ENCODE measurements around the gene LRRC26. TPM values are rescaled to one million over a fixed set of nuclear protein-coding genes. Genes with fewer than 3 reads are reported as not detected.

LRRC26 gene
- total and polyA plus RNA-seq, 2 of the 13 experiments (the other 11 are each of a cell fraction or from before 2014, with no cell fraction given), result not detected

- Histone ChIP-seq H3K4me2 (ENCODE audit: low read depth, low read length) (peak overlapping the region; percentile 90), H4K20me1 (ENCODE audit: insufficient read depth, low read length) (no peaks in the 10 kb centered on the region), H3K27me3 (ENCODE audit: control insufficient read depth in 1 of 2, insufficient read depth in 2 of 2, low read length in 2 of 2) (no peaks in the 10 kb centered on the region), H3K79me2 (ENCODE audit: insufficient read depth, low read length) (peaks cover 26% of the 10 kb centered on the region), H3K9ac (ENCODE audit: insufficient read depth, low read depth, low read length) (peak overlapping the region; percentile 87), H3K27ac (ENCODE audit: extremely low read length, insufficient read depth, low read length) (peak overlapping the region; percentile 81), H3K36me3 (replicated peaks in 1 of 2; ENCODE audit: control insufficient read depth in 1 of 2, insufficient read depth in 2 of 2, low read length in 2 of 2) (peaks cover 21 to 34% of the 10 kb centered on the region in 2 experiments; a peak in 4 of 5 replicates), H2AFZ (ENCODE audit: low read length) (no peak overlapping the region), H3K4me3 (replicated peaks in 1 of 3; ENCODE audit: insufficient read depth in 1 of 3, low read depth in 2 of 3, low read length in 3 of 3) (peak overlapping the region; percentile 84 to 99 (median 97)), H3K9me3 (ENCODE audit: low read length) (no peaks in the 10 kb centered on the region), H3K4me1 (ENCODE audit: insufficient read depth, low read length) (peaks cover 28% of the 10 kb centered on the region)
- DNase-seq (ENCODE audit: low spot score) (no peak), FAIRE-seq (no peak), ATAC-seq (peak; percentile 2; the same call in 2 of the 3 replicates)
- BruUV-seq (replicated peaks), result TSS peak; percentile 77
- POLR2A ChIA-PET, result interaction anchor here (1.0 to 3.8 kb wide), 13 partner anchors 10 to 66 kb away, joined by 5 to 52 read pairs (median 12); partner anchors contain the start of genes NDOR1, NELFB, RNF208 and TMEM203
- CTCF ChIA-PET (ENCODE audit: low intra/inter-chr PET ratio, low total read pairs), result interaction anchor here (1.1 to 2.6 kb wide), 3 partner anchors 12 to 48 kb away, joined by 4 to 19 read pairs (median 16); partner anchors contain the start of gene RNF224
- under 1% methylated on average over 14 of the region's 31 CpGs for WGBS (ENCODE audit: low lambda C conversion rate)
- in situ Hi-C loops (cut with HindIII; ENCODE audit: extremely low pct_ligation_motif_present, low pct_unique_long_range_greater_than_20kb) (loop anchor here (5.0 kb wide), 1 partner anchor 39 kb away; the partner anchor contains the start of genes CYSRT1 and RNF224), intact Hi-C loops (cut with micrococcal nuclease; ENCODE audit: unreplicated experiment) (loop anchor here (1.0 to 2.0 kb wide), 3 partner anchors 17 to 39 kb away; partner anchors contain the start of genes NDOR1, RNF224 and TMEM203)
- TF ChIP-seq ZNF597 (CRISPR knock-in tag; IDR thresholded peaks at IDR 0.05), result no peak
- 0 out of 2 replicates have a peak, but pooled peaks have one; percentile 22 for TF ChIP-seq HMG20B (CRISPR knock-in tag; conservative IDR thresholded peaks at IDR 0.05)
- TF ChIP-seq ZNF598 (CRISPR knock-in tag; IDR thresholded peaks at IDR 0.05; ENCODE audit: borderline replicate concordance), result peak; percentile 70; the same call in 1 of the 2 replicates
- TF ChIP-seq ZNF468 (CRISPR knock-in tag; IDR thresholded peaks at IDR 0.05), result 0 out of 2 replicates have a peak, but pooled peaks have one; percentile 39
- peak; percentile 73; the same call in 1 of the 2 replicates for TF ChIP-seq ZNF501 (CRISPR knock-in tag; IDR thresholded peaks at IDR 0.05)
- TF ChIP-seq, protein P1, sequence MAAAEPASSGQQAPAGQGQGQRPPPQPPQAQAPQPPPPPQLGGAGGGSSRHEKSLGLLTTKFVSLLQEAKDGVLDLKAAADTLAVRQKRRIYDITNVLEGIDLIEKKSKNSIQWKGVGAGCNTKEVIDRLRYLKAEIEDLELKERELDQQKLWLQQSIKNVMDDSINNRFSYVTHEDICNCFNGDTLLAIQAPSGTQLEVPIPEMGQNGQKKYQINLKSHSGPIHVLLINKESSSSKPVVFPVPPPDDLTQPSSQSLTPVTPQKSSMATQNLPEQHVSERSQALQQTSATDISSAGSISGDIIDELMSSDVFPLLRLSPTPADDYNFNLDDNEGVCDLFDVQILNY (CRISPR knock-in tag; conservative IDR thresholded peaks at IDR 0.05), result no peak
- peak; percentile 84; the same call in 1 of the 2 replicates for TF ChIP-seq ZNF274 (CRISPR knock-in tag; IDR thresholded peaks at IDR 0.05)
- TF ChIP-seq ZNF446 (CRISPR knock-in tag; IDR thresholded peaks at IDR 0.05), result 0 out of 2 replicates have a peak, but pooled peaks have one; percentile 0
- TF ChIP-seq HDAC1 (CRISPR knock-in tag; IDR thresholded peaks at IDR 0.05), result no peak
- TF ChIP-seq REL (CRISPR knock-in tag; conservative IDR thresholded peaks at IDR 0.05), result 0 out of 2 replicates have a peak, but pooled peaks have one; percentile 46
- peak; percentile 40; the same call in 1 of the 2 replicates for TF ChIP-seq MEF2D (CRISPR knock-in tag; IDR thresholded peaks at IDR 0.05)
- TF ChIP-seq ZNF230 (CRISPR knock-in tag; IDR thresholded peaks at IDR 0.05), result no peak; the same call in 1 of the 2 replicates
- TF ChIP-seq ZNF883 (CRISPR knock-in tag; IDR thresholded peaks at IDR 0.05; ENCODE audit: not compliant biosample characterization), result peak; percentile 45
- 0 out of 2 replicates have a peak, but pooled peaks have one; percentile 1 for TF ChIP-seq ZNF317 (CRISPR knock-in tag; IDR thresholded peaks at IDR 0.05)
- 0 out of 2 replicates have a peak, but pooled peaks have one; percentile 0 for TF ChIP-seq ZNF563 (CRISPR knock-in tag; IDR thresholded peaks at IDR 0.05)
- TF ChIP-seq ZNF839 (CRISPR knock-in tag; IDR thresholded peaks at IDR 0.05; ENCODE audit: borderline replicate concordance), result 0 out of 2 replicates have a peak, but pooled peaks have one; percentile 15
- TF ChIP-seq, protein P2, sequence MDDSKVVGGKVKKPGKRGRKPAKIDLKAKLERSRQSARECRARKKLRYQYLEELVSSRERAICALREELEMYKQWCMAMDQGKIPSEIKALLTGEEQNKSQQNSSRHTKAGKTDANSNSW (CRISPR knock-in tag; IDR thresholded peaks at IDR 0.05; ENCODE audit: borderline replicate concordance), result 0 out of 2 replicates have a peak, but pooled peaks have one; percentile 30
- TF ChIP-seq KDM5A (IDR thresholded peaks at IDR 0.05; ENCODE audit: borderline replicate concordance, low read length), result peak; percentile 99; the same call in 1 of the 2 replicates
- 0 out of 2 replicates have a peak, but pooled peaks have one; percentile 26 for TF ChIP-seq SNAI1 (CRISPR knock-in tag; IDR thresholded peaks at IDR 0.05; ENCODE audit: borderline replicate concordance)
- TF ChIP-seq ZC3H13 (CRISPR knock-in tag; IDR thresholded peaks at IDR 0.05), result 0 out of 2 replicates have a peak, but pooled peaks have one; percentile 4
- TF ChIP-seq ZNF780A (CRISPR knock-in tag; IDR thresholded peaks at IDR 0.05), result 0 out of 2 replicates have a peak, but pooled peaks have one; percentile 36
- no peak for TF ChIP-seq SP1 (IDR thresholded peaks at IDR 0.05)
- no peak for TF ChIP-seq SP1 (CRISPR knock-in tag; IDR thresholded peaks at IDR 0.05)
Observed at GRCh38 chr9:137188086-137188489, 18.2 kb upstream of the LRRC26 start.

Measured in HepG2 (cell line).